NCI-H345 treated with DMSO at 0.1 percent for 48 hours (cell line): ENCODE results near the gene SPP2.
A peak's percentile ranks its signal among the peaks of the same experiment; 100 is the strongest.

ENCODE experiments used
- DNase-seq: peaks from one replicate; lab custom pipeline; 2025; ENCODE audit not compliant: unreplicated experiment; lab: John Stamatoyannopoulos, UW

SPP2 gene

DNA sequence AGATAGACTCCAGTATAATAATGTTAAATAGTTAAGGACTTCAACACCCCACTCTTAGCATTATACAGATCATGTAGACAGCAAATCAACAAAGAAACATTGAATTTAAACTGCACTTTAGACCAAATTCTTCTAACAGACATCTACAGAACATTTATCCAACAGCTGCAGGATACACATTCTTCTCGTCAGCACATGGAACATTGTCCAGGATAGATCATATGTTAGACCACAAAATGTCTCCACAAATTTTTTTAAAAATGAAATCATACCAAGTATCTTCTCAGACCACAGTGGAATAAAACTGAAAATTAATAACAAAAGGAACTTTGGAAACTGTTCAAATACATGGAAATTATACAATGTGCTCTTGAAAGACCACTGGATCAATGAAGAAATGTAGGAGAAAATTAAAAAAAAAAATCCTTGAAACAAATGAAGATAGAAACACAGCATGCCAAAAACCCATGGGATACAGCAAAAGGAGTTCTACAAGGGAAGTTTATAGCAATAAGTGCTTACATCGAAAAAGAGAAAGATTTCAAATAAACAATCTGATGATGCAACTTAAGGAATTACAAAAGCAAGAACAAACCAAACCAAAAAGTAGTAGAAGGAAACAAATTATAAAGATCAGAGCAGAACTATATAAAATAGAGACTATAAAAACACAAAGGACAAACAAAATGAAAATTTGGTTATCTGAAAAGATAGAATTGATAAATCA is 12.3 kb upstream of the SPP2 start:
- no peak for DNase-seq

DNA sequence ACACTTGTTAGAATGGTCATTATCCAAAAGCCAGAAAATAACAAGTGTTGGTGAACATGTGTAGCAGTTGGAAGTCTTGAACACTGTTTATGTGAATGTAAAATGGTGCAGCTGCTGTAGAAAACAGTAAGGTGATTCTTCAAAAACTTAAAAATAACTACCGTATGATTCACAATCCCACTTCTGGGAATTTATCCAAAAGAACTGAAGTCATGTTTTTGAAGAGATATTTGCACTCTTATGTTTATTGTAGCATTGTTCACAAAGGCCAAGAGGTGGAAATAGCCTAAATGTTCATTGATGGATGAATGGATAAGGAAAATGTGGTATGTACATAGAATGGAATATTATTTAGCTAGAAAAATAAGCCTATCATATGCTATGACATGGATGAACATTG is 6.3 kb upstream of the SPP2 start:
- DNase-seq = no peak

DNA sequence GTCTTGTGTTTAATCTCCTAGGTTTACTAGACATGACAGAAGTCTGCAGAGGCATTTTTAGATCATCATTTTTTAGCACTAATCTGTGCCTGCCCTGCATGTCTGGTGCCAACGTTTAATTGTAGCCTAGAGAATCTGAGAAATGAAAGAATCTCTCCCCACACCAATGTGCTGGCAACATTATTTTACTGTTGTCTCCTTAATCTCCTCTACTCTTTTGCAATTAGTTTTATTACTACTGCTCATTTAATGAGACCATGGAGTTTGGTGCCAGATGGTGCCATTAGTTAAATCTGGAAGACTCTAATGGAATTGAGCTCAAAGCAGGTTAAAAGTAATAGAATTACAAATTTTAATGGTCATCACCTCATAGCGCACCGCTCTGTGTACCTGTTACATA is 4.0 kb upstream of the SPP2 start:
- DNase-seq = no peak

DNA sequence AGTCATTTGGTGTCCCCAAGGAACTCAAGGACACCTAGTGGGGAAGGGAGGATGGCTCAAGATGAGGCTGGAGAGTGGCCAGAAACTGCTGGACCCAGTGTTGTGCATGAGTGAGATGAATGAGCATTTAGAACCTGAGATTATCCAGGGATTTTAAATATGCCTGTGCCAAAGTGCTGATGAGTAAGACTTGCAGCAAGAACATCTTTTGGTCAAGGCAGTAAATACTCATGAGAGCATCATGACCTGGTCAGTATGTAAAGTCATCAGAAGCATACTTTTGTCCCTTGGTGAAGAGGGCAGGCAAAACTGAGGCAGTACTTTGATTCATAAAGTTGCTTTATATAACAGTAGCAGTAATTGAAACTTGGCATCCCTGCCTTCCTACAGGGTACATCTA is 3.1 kb upstream of the SPP2 start:
- DNase-seq = no peak

DNA sequence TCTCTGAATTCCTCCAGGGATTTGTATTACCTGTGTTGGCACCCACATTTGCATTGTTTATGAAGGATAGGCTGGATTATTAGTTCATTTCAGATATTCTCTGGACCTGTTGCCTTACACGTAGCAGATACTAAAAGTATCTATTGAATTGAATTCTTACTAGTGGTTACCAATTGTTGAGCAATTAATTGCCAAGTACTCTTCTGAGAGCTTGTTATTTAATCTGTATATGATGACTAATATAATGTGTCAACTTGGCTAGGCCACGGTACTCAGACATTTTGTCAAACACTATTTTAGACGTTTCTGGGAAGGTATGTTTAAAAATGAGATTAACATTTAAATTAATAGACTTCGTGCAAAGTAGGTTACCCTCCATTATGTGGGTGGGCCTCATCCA is 2.5 kb upstream of the SPP2 start:
- DNase-seq = no peak

DNA sequence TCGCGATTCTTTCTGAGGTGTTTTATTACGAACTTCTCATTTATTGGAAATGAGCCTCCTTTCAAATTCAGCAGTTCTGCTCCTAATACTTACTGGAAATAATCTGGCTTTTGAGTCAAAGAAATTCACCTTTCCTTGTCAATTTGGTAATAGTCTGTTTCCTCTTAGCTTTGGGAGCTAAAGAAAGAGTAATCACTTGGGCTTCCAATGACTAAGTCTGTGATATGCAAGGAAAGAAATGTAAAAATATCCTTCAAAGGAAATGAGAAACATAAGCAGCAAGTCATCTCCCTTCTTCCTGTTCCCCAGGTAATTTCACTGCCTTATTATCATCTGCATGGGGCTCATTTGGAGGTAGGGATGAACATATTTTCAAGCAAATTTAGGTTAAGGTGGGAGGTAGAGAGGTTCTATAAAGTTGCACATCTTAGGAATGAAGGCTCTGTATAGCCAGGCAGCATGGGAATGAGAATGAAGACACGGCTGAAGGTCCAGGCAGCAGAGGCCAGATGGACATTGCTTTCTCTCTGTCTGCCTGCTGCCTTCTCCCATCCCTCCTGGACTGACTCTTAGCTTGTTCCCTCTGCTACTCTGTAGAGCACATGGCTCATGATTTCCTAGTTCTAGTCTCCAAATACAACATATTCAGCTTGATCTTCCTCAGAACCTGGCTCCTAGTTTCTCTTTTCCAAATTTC is 1.0 kb downstream of the SPP2 start:
- DNase-seq = no peak

DNA sequence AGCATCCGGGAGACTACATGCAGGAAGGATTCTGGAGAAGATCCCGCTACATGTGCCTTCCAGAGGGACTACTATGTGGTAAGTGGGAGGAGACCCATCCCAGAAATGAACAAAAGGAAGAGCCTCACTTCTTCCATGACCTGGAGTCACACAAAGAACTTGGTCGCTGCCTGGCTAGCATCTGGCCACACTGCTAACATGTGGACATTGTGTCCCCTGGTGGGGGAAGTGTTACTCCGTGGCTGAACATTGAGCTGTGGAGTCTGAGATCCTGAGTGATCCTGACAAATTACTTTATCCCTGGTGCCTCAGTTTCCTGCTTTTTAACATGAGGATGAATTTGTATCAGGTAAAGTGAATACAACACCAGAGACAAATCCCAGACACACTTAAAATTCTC is 8.4 kb downstream of the SPP2 start:
- no peak for DNase-seq

DNA sequence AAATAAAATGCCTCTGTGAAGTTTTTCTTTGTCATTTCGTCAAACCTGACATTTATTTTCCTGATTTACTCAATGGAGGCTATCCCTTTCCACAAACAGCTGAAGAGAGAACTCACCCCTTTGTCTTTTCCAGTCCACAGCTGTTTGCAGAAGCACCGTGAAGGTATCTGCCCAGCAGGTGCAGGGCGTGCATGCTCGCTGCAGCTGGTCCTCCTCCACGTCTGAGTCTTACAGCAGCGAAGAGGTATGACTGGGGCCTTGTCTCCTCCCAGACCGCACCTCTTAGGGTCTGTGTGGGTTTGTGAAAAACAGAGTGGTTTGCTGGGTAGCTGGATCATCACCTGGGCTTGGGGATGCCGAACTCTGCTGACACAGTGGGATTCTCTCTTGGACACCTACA is 9.7 kb downstream of the SPP2 start:
- peak; percentile 76 for DNase-seq

DNA sequence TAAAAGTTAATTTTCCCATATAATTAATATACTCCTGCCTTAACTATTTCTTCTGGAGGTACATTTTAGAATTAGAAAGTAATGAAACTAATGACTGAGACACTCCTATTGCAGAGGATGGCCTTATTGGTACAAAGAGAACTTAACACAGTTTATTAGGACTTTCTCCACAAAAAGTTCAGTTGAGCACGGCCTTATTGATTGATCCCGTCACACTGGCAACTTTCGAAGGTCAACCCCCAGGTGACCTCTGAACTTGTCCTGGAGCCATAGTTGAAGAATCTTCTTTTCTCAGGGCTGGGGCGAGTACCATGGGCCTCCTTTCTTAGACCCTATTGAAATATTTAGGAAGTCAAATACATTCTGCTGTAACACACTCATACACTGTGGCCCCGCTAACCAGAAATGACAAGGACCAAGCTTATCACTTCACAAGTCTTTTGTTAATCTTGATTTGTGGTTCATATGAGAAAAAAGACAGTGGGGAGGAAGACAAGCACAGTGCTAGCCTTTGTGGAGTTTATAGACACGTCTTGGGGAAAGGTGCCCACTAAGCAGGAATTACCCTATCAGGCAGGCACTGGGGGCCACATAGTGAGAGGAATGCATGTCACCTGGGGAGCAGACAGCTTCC is 11.2 kb downstream of the SPP2 start:
- DNase-seq = no peak

DNA sequence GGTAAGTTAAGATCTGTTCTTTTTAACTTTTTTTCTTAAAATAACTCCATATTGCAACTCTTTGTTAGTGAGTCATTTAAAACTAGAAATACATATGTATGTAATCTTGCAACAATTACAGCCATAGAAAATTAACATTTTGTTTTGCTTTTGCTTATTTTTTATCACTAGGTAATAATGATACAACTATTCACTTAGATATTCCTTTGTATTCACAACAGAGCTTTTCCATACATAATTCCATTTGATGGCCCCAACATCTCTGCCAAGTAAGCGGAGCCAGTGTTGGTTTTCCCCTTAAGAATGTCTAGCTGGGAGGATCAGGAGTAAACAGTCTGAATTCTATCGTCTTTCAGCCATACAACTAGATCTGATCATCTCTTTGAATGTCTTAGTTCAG is 16.1 kb downstream of the SPP2 start:
- no peak for DNase-seq

DNA sequence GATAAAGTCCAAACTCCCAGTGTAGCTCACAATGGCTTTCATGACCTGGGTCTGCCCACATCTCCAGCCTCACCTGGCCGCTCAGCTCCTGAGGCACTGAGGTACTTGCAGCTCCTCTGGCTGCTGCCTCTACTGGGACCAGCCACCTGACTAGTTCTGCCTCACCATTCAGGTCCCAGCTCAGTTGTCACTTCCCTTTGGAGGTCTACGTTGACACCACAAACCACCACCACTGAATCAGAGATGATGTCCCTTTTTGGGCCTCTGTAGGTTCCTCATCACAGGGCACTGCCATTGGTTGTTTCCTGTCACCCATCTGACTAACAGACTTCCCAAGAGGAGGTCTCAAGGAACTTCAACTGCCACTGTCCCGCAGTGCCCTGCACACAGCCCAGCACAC is 21.2 kb downstream of the SPP2 start:
- DNase-seq = no peak

DNA sequence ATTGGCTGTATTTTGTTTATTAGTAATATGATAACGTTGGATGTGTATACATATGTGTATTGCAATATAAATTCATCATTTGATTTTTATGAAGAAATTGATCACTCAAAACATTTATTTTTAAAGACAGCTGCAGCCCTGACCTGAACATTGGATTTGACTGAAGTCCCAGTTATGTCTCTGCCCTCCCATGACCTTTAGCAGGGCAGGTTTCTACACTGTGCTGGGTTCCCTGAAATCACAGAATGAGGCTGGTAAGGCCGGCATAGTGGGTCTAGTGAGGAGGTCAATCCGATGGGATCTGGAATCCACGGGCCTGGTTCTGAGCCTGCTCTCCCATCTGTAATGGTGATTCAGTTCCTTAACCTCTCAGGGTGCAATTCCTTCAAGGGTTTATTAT is 22.0 kb downstream of the SPP2 start:
- no peak for DNase-seq

DNA sequence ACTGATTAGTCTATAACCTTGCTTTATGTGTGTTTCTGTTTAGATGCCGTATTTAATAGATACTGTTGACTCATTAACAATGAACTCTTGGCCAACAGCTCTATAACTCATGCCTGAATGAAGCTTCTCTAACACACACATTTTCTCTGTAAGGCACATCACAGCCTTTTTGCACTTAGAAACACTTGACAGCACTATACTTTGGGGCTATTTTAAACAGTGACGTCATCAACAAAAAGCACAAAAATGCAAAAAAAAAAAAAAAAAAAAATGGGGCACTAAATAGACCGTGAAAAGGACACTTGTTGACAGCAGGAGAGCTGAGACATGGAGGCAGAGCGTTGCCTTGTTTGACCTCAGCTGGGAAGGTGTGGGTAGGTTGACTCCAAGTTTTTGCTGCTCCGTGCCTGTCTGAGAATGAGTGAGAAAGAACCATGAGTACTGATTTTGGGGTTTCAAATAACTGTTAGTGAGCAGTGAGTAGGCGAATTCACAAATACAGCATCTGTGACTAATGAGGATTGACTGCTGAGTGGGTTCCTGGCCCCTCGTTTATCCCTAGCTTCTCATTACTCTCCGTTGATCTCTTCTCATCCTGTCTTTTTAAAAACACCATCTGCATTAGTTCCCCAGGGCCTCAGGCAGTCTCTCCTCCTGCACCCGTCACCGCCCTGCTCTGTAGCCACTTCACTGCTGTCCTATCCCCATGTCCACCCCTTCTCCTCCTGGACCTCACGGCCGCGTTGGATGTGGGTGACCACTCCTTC is 24.4 kb downstream of the SPP2 start:
- no peak for DNase-seq

DNA sequence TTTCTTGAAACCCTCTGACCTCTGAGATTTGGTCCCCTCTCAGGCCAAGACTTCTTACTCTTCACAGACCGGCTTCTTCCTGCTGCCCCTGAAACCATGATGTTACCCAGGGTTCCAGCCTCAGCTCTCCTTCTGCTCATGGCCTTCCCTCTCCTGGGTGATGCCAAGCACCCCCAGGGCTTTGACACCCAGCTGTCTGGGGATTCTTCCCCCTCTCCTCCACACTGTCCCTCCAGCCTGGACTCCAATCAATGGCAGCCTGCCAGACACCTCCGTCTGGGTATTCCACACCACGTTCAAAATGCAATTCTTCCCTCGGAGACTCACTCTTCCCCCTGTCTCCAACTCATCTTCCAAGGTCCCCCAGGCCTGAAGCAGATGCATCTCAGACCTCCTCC is 25.0 kb downstream of the SPP2 start:
- DNase-seq = no peak

DNA sequence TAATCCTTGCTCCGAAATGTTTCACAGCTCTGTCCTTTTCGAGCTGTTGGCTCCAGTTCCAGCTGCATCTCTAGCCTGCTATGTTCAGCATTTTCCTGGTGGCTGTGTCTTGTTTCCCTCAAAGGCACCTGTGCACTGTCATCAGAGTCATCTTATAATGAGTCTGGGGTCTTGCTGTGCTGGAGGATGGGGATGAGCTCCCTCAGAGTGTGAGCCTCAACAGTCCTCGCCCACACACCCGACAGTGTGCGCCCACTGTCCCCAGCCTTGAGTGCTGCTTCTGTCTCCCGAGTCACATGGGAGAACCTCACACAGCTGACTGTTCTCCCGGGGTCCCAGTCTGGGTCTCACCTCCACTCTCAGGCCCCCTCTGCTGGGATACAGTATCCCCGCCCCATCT is 25.4 kb downstream of the SPP2 start:
- no peak for DNase-seq

DNA sequence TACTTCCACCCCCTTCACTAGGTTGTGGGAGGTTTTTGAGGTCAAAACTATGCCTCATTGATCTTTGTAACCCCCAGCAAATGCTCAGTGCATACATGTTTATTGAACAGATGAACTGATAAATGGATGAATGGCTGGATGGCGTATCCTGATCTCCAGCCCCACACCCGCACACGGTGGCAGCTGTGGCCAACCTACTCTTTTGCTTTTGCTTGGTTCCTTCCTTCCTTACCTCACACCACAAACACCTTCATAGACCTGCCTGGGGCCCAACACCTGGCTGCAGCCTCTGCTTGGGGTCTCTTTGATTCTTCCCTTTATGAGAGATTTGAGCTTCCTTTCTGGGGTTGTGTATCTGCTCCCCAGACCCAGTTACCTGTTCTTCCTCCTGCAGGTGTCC is 25.9 kb downstream of the SPP2 start:
- DNase-seq = no peak

DNA sequence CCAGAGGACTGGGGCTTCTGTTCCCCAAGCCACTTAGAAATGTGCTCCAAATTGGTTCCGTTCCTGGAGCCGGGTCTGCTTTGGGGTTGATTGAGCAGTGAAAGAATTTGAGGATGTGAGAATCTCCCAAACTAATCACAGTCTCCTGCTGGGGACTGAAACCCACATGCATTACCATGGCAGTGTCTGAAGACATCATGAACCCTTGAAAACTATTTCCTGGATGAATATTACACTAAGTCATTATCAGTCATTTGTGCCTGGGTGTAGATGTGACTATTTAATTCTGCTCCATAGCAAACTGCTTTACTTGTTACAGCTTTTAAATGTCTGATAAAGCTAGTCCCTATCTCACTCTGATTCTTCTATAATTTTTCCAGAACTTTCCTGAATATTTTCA is 27.6 kb downstream of the SPP2 start:
- no peak for DNase-seq

DNA sequence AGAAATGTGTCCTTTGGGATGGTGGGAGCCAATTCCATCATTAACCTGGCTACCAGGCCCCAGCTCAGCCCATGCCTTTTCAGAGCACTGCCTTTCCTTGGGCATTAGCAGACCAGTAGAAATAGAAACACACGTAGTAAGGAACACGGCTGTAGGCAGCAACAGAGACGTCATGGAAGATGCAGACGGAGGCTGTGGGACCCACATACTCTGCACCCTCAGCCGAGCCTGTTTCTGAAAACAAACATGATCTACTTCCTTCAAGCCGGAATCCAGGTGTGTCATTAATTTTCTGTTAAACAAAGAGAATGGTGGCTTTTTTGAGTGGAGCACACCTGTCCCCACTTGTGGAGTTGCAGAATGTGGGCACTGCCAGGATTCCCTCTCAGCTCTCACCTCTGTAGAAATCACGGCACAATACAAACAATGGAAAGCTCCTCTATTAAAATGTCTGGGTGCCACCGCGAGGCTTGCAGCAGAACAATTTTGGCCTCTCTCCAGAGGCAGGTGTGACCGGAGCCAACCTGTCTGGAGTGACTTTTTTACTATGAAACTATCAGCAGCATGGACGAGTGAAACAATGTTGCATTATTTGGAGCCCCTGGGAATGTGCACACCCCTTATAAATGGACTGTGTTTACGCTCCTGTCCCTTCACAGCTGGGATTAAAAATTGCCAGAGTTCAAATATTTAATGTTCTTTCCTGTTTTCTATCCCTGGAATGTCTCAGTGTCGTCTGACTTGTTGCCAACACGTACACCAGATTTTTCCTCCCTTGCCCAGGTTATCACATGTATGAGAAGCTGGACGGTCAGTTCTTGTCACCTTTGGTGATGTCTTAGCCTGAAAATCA is 31.7 kb downstream of the SPP2 start:
- DNase-seq = peak; percentile 82

DNA sequence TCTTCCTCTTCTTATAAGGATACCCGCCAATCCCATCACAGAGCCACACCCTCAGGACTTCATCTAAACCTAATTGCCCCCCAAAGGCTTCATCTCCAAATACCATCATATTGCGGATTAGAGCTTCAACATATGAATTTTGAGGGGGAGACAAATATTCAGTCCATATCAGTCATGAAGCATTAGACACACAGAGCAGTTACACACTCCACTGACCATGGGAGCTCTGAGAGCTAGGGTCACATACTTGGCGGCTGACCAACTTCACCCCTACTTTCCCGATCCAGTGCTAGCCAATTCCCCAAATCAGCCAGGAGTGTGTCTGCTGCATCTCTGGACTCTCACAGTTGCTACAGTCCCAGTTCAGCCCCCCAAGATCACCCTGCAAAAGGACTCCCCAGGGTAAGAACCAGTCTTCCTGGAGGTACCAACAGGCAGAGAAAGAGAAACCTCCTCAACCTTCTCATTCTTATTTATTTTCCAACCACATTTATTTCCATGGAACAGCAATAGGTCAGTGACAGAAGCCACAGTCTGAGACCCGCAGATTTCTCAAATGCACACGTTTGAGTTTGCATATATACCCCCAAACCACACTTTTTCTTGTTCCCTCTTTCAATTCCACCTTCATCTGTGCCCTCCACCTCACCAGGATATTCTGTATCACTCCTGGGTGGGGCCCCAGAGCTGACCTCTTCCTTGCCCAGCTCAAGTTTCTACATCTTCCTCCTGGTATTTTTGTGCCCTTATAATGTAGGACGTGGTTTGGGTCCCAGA is 33.3 kb downstream of the SPP2 start:
- DNase-seq = no peak

DNA sequence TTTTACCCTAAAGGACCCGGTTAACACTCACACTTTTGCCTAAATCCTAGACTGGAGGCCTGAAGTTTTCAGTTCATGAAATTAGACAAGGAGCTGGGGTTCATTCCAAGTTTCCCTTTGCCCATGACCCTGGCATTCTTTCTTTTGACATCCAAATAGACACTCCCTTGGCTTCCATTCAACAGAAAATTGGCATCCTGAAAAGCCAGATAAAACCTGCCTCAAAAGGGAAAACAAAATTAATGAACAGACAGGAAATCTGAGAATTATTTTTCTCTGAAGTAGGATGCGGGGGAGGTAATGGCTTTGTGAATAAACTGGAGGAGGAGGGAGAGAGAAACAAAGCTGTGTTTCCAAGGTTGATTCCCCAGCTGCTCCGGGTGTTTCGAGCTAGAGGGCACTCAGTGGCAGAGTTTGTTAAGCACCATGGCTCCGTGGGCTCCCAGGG is 41.0 kb downstream of the SPP2 start:
- DNase-seq = no peak
